ENCODE data around the gene RBM24. TPM values are rescaled to one million over a fixed set of nuclear protein-coding genes. Genes with fewer than 3 reads are reported as not detected.

RBM24 gene
- total RNA-seq (1 to 10 TPM; 2.5 to 6.1 TPM), polyA plus RNA-seq (1 to 10 TPM; 1.5 to 7.9 TPM)
- long read RNA-seq, donor 1, partial matches to known transcripts, result 0 of 2 reads
- long read RNA-seq, donor 1, other reads (novel, unspliced or antisense), result 0 of 2 reads
- long read RNA-seq, donor 2, partial matches to known transcripts, result 0 of 3 reads
- long read RNA-seq, donor 2, other reads (novel, unspliced or antisense), result 3 of 3 reads

DNA sequence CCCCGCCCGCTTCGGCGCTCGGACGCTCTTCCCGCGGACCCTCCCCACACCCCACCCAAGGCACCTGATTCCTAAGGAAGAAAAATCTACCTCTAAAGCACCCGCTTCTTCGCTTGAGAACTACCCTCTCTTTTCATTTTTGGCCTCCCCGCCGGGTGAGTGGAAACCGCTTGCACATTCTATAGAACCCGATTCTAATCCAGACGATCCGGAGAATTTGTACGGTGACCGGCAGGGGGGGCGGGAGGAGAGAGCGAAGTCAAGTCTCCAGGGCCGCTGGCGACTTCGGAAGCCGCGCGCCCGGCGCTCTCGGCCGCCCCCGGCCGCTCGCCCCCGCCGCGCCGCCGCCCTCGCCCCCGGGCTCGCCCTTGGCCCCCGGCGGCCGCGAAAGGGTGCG lies at the start of gene RBM24:
Gene RBM24 (plus strand): TSS at position 262 of the 397 bp plus-strand sequence. CDS start 221 bp downstream, outside the sequence.
- DNase-seq (peak; percentile 76 to 93), ATAC-seq (ENCODE audit: low FRiP score) (peak; percentile 70)
- H3K4me3 ChIP-seq (ENCODE audit: low read length in 2 of 2), result peak within 1 kb of the TSS; percentile 48 to 84
- intact Hi-C loops (cut with DNase I), result loop anchor here (5.0 to 10.0 kb wide), 2 partner anchors 114 to 301 kb away; partner anchors contain the start of gene CAP2 (in 1 of the 2)
- no peaks in the 10 kb centered on the region for H3K36me3 ChIP-seq (ENCODE audit: control insufficient read depth in 1 of 2, insufficient read depth in 2 of 2, low read length in 1 of 2)
- WGBS, 2 donors, result 0 to 1% methylated on average over 44 to 46 of the region's 46 CpGs
- no peaks in the 10 kb centered on the region for H3K4me1 ChIP-seq (ENCODE audit: control insufficient read depth in 1 of 2, insufficient read depth in 2 of 2, low read length in 2 of 2)
- H3K27ac ChIP-seq (ENCODE audit: low read depth in 1 of 2, low read length in 2 of 2), result no peak within 1 kb of the TSS
- H3K9me3 ChIP-seq (ENCODE audit: control insufficient read depth, low read length), result no peaks in the 10 kb centered on the region
- H3K27me3 ChIP-seq (ENCODE audit: control insufficient read depth in 1 of 2, insufficient read depth in 2 of 2, low read length in 1 of 2), result no peaks in the 10 kb centered on the region

GRCh38 chr6:17233531-17233930 lies 47.6 kb upstream of the RBM24 start:
- H3K4me3 ChIP-seq (ENCODE audit: low read length in 2 of 2), result no peak overlapping the region
- DNase-seq (no peak), ATAC-seq (ENCODE audit: low FRiP score) (no peak)
- H3K9me3 ChIP-seq (ENCODE audit: control insufficient read depth, low read length), result no peaks in the 10 kb centered on the region
- H3K27me3 ChIP-seq (ENCODE audit: control insufficient read depth in 1 of 2, insufficient read depth in 2 of 2, low read length in 1 of 2), result peaks cover 0 to 2% of the 10 kb centered on the region in 2 donors
- H3K36me3 ChIP-seq (ENCODE audit: control insufficient read depth in 1 of 2, insufficient read depth in 2 of 2, low read length in 1 of 2), result no peaks in the 10 kb centered on the region
- peaks cover 0 to 2% of the 10 kb centered on the region in 2 donors for H3K4me1 ChIP-seq (ENCODE audit: control insufficient read depth in 1 of 2, insufficient read depth in 2 of 2, low read length in 2 of 2)
- WGBS, 2 donors, result 77 to 81% methylated on average over 2 of the region's 2 CpGs
- intact Hi-C loops (cut with DNase I), result no loop called here
- H3K27ac ChIP-seq (ENCODE audit: low read depth in 1 of 2, low read length in 2 of 2), result no peak overlapping the region

GRCh38 chr6:17237246-17237645 lies 43.9 kb upstream of the RBM24 start:
- no peaks in the 10 kb centered on the region for H3K4me1 ChIP-seq (ENCODE audit: control insufficient read depth in 1 of 2, insufficient read depth in 2 of 2, low read length in 2 of 2)
- no peak overlapping the region for H3K4me3 ChIP-seq (ENCODE audit: low read length in 2 of 2)
- H3K27me3 ChIP-seq (ENCODE audit: control insufficient read depth in 1 of 2, insufficient read depth in 2 of 2, low read length in 1 of 2), result peaks cover 0 to 2% of the 10 kb centered on the region in 2 donors
- intact Hi-C loops (cut with DNase I), result no loop called here
- ATAC-seq (ENCODE audit: low FRiP score) (no peak), DNase-seq (no peak)
- no peak overlapping the region for H3K27ac ChIP-seq (ENCODE audit: low read depth in 1 of 2, low read length in 2 of 2)
- H3K36me3 ChIP-seq (ENCODE audit: control insufficient read depth in 1 of 2, insufficient read depth in 2 of 2, low read length in 1 of 2), result no peaks in the 10 kb centered on the region
- 93 to 100% methylated on average over 2 of the region's 2 CpGs for WGBS, 2 donors
- H3K9me3 ChIP-seq (ENCODE audit: control insufficient read depth, low read length), result peaks cover 2% of the 10 kb centered on the region

GRCh38 chr6:17239260-17239659 lies 41.9 kb upstream of the RBM24 start:
- ATAC-seq (ENCODE audit: low FRiP score), result no peak

GRCh38 chr6:17240803-17241500 lies 40.2 kb upstream of the RBM24 start:
- 82 to 86% methylated on average over 3 of the region's 3 CpGs for whole genome bisulfite sequencing, 2 donors
- no peak overlapping the region for H3K27ac ChIP-seq (ENCODE audit: low read depth in 1 of 2, low read length in 2 of 2)
- no peak overlapping the region for H3K4me3 ChIP-seq (ENCODE audit: low read length in 2 of 2)
- H3K4me1 ChIP-seq (ENCODE audit: control insufficient read depth in 1 of 2, insufficient read depth in 2 of 2, low read length in 2 of 2), result no peaks in the 10 kb centered on the region
- H3K36me3 ChIP-seq (ENCODE audit: control insufficient read depth in 1 of 2, insufficient read depth in 2 of 2, low read length in 1 of 2), result no peaks in the 10 kb centered on the region
- no peak for ATAC-seq (ENCODE audit: low FRiP score)
- DNase-seq, result no peak
- intact Hi-C loops (cut with DNase I), result no loop called here
- peaks cover 2% of the 10 kb centered on the region for H3K9me3 ChIP-seq (ENCODE audit: control insufficient read depth, low read length)
- no peaks in the 10 kb centered on the region for H3K27me3 ChIP-seq (ENCODE audit: control insufficient read depth in 1 of 2, insufficient read depth in 2 of 2, low read length in 1 of 2)

More at GRCh38 chr6:17239260-17239659, 41.9 kb upstream of the RBM24 start:
- Histone ChIP-seq H3K36me3 (ENCODE audit: control insufficient read depth in 1 of 2, insufficient read depth in 2 of 2, low read length in 1 of 2) (no peaks in the 10 kb centered on the region), H3K27ac (ENCODE audit: low read depth in 1 of 2, low read length in 2 of 2) (no peak overlapping the region), H3K27me3 (ENCODE audit: control insufficient read depth in 1 of 2, insufficient read depth in 2 of 2, low read length in 1 of 2) (no peaks in the 10 kb centered on the region), H3K9me3 (ENCODE audit: control insufficient read depth, low read length) (peaks cover 2% of the 10 kb centered on the region), H3K4me1 (ENCODE audit: control insufficient read depth in 1 of 2, insufficient read depth in 2 of 2, low read length in 2 of 2) (no peaks in the 10 kb centered on the region), H3K4me3 (ENCODE audit: low read length in 2 of 2) (no peak overlapping the region)
- no peak for DNase-seq
- 91 to 97% methylated on average over 4 of the region's 4 CpGs for WGBS, 2 donors
- intact Hi-C loops (cut with DNase I), result no loop called here

DNA sequence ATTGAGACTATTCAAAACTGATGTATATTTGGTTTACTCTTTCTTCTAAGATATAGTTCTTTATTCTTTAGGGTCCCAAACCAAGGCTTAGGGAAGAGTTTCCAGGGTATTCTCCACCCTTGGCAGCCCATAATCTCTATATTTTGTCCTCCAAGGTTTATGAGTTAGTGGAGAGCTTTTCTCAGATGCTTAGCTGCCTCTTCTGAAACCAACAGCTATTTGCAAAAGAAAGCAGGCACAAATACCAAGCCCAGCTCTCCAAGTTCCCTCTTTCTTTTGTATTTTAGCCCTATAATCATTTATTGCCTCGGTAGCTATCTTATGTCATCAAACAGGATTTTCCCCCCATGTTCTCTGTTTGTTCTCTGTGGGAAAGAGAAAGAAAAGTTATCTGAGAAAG lies 39.1 kb upstream of the RBM24 start:
- WGBS, 2 donors, result 21 to 32% methylated on average over 1 of the region's 1 CpG

DNA sequence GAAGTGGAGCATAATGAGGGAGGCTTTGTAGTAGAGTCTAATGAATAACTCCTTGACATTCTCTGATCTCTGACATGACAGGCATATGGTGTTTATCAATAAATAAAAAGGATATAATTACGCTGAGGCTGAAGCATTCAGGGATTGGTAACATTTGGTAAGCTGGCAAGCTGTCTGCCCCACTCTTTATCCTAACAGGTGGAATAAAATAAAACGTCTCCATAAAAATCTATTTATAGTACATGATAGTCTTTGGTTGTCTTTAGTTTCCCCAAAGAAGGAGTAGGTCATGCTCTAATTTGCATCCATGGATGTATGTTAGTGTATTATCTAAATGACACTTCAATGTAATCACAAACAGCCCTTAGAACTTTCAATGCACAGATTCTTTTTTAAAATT lies 30.9 kb upstream of the RBM24 start:
- 55 to 57% methylated on average over 2 of the region's 2 CpGs for WGBS, 2 donors
- Histone ChIP-seq H3K27me3 (ENCODE audit: control insufficient read depth in 1 of 2, insufficient read depth in 2 of 2, low read length in 1 of 2) (no peaks in the 10 kb centered on the region), H3K4me1 (ENCODE audit: control insufficient read depth in 1 of 2, insufficient read depth in 2 of 2, low read length in 2 of 2) (no peaks in the 10 kb centered on the region), H3K27ac (ENCODE audit: low read depth in 1 of 2, low read length in 2 of 2) (no peak overlapping the region), H3K36me3 (ENCODE audit: control insufficient read depth in 1 of 2, insufficient read depth in 2 of 2, low read length in 1 of 2) (no peaks in the 10 kb centered on the region), H3K4me3 (ENCODE audit: low read length in 2 of 2) (no peak overlapping the region), H3K9me3 (ENCODE audit: control insufficient read depth, low read length) (peaks cover 2% of the 10 kb centered on the region)
- intact Hi-C loops (cut with DNase I), result no loop called here
- DNase-seq (no peak), ATAC-seq (ENCODE audit: low FRiP score) (no peak)

More for the DNA sequence above, 39.1 kb upstream of the RBM24 start:
- ATAC-seq (ENCODE audit: low FRiP score) (no peak), DNase-seq (no peak)
- H3K27me3 ChIP-seq (ENCODE audit: control insufficient read depth in 1 of 2, insufficient read depth in 2 of 2, low read length in 1 of 2), result no peaks in the 10 kb centered on the region
- no peaks in the 10 kb centered on the region for H3K4me1 ChIP-seq (ENCODE audit: control insufficient read depth in 1 of 2, insufficient read depth in 2 of 2, low read length in 2 of 2)
- intact Hi-C loops (cut with DNase I), result no loop called here
- H3K27ac ChIP-seq (ENCODE audit: low read depth in 1 of 2, low read length in 2 of 2), result no peak overlapping the region
- no peaks in the 10 kb centered on the region for H3K36me3 ChIP-seq (ENCODE audit: control insufficient read depth in 1 of 2, insufficient read depth in 2 of 2, low read length in 1 of 2)
- peaks cover 2% of the 10 kb centered on the region for H3K9me3 ChIP-seq (ENCODE audit: control insufficient read depth, low read length)
- no peak overlapping the region for H3K4me3 ChIP-seq (ENCODE audit: low read length in 2 of 2)

GRCh38 chr6:17251953-17252352 lies 29.2 kb upstream of the RBM24 start:
- H3K27ac ChIP-seq (ENCODE audit: low read depth in 1 of 2, low read length in 2 of 2), result no peak overlapping the region
- H3K4me3 ChIP-seq (ENCODE audit: low read length in 2 of 2), result no peak overlapping the region
- DNase-seq, result no peak
- no peaks in the 10 kb centered on the region for H3K27me3 ChIP-seq (ENCODE audit: control insufficient read depth in 1 of 2, insufficient read depth in 2 of 2, low read length in 1 of 2)
- peaks cover 2% of the 10 kb centered on the region for H3K9me3 ChIP-seq (ENCODE audit: control insufficient read depth, low read length)
- intact Hi-C loops (cut with DNase I), result no loop called here
- no peak for ATAC-seq (ENCODE audit: low FRiP score)
- H3K4me1 ChIP-seq (ENCODE audit: control insufficient read depth in 1 of 2, insufficient read depth in 2 of 2, low read length in 2 of 2), result no peaks in the 10 kb centered on the region
- no peaks in the 10 kb centered on the region for H3K36me3 ChIP-seq (ENCODE audit: control insufficient read depth in 1 of 2, insufficient read depth in 2 of 2, low read length in 1 of 2)

- intact Hi-C loops (cut with DNase I), result no loop called here
- no peak for ATAC-seq (ENCODE audit: low FRiP score)
- 74 to 76% methylated on average over 4 of the region's 4 CpGs for WGBS, 2 donors
Measured at GRCh38 chr6:17258749-17259148, 22.4 kb upstream of the RBM24 start.

More at GRCh38 chr6:17258749-17259148, 22.4 kb upstream of the RBM24 start:
- DNase-seq, result no peak
- Histone ChIP-seq H3K27ac (ENCODE audit: low read depth in 1 of 2, low read length in 2 of 2) (no peak overlapping the region), H3K9me3 (ENCODE audit: control insufficient read depth, low read length) (no peaks in the 10 kb centered on the region), H3K4me1 (ENCODE audit: control insufficient read depth in 1 of 2, insufficient read depth in 2 of 2, low read length in 2 of 2) (no peaks in the 10 kb centered on the region), H3K4me3 (ENCODE audit: low read length in 2 of 2) (no peak overlapping the region), H3K27me3 (ENCODE audit: control insufficient read depth in 1 of 2, insufficient read depth in 2 of 2, low read length in 1 of 2) (no peaks in the 10 kb centered on the region), H3K36me3 (ENCODE audit: control insufficient read depth in 1 of 2, insufficient read depth in 2 of 2, low read length in 1 of 2) (no peaks in the 10 kb centered on the region)

Data from aorta (tissue), 5 donors.